ENCODE measurements around the gene C5orf47.

C5orf47 gene

DNA sequence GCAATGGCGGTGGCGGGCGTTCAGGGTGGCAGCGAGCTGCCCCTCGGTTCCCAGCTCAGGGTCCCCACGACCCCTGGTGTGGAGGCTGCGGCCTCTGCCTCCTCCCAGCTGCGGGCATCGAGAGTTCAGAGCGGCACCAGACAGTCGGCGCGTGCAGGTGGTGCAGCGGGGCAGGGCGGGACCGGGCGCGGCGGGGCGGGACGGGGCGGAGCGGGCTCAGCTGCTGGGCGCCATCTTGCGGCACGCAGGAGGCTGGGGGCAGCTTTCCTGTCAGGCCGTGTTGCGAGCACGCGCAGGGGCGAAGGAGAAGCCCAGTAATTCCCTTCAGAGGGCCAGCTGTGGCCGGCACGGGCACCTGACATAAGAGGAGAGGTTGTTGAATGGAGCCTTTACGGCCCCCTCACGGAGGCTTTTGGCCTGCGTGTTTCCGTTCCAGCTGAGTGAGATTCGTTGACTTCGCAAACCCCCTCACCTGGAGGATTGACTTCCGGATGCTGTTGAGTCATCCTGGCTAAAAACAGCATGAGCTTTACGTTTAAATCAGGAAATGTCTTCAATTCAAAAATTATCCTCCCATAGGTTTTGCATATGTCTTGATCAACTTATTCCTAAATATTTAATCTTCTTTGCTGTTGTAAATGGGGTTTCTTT, 587 bp downstream of the C5orf47 start:
- Histone ChIP-seq H3K9me3 (ENCODE audit: low read length) (no peaks in the 10 kb centered on the region), H3K9ac (ENCODE audit: low read length) (no peak overlapping the region), H3K27ac (ENCODE audit: low read depth, low read length, poor library complexity, severe bottlenecking) (no peak overlapping the region), H3K27me3 (ENCODE audit: insufficient read depth, low read length) (no peaks in the 10 kb centered on the region), H3K79me2 (ENCODE audit: insufficient read depth, low read length) (no peaks in the 10 kb centered on the region), H3F3A (ENCODE audit: insufficient read depth, low read length) (no peaks in the 10 kb centered on the region), H3K36me3 (ENCODE audit: insufficient read depth, low read length) (no peaks in the 10 kb centered on the region; the same call in 1 of the 2 replicates), H3K9me2 (ENCODE audit: low read depth, low read length) (no peaks in the 10 kb centered on the region), H3K4me2 (ENCODE audit: low read length) (no peak overlapping the region), H2AFZ (ENCODE audit: low read length) (no peak overlapping the region), H4K20me1 (ENCODE audit: insufficient read depth, low read length) (no peaks in the 10 kb centered on the region), H3K4me3 (ENCODE audit: low read depth, low read length, poor library complexity, severe bottlenecking) (no peak overlapping the region), H3K4me1 (ENCODE audit: insufficient read depth, low read length, severe bottlenecking) (peaks cover 3% of the 10 kb centered on the region)
- TF ChIP-seq EZH2 (IDR thresholded peaks at IDR 0.05; ENCODE audit: borderline replicate concordance, low read length): no peak
- no peak for TF ChIP-seq CTCF (IDR thresholded peaks at IDR 0.05; ENCODE audit: low read length)

- TF ChIP-seq EZH2 (IDR thresholded peaks at IDR 0.05; ENCODE audit: borderline replicate concordance, low read length) (no peak), CTCF (IDR thresholded peaks at IDR 0.05; ENCODE audit: low read length) (no peak)
- Histone ChIP-seq H3K4me2 (ENCODE audit: low read length) (no peak overlapping the region), H2AFZ (ENCODE audit: low read length) (no peak overlapping the region), H4K20me1 (ENCODE audit: insufficient read depth, low read length) (no peaks in the 10 kb centered on the region), H3K79me2 (ENCODE audit: insufficient read depth, low read length) (no peaks in the 10 kb centered on the region), H3K4me1 (ENCODE audit: insufficient read depth, low read length, severe bottlenecking) (no peaks in the 10 kb centered on the region), H3K9me2 (ENCODE audit: low read depth, low read length) (no peaks in the 10 kb centered on the region), H3F3A (ENCODE audit: insufficient read depth, low read length) (no peaks in the 10 kb centered on the region), H3K27ac (ENCODE audit: low read depth, low read length, poor library complexity, severe bottlenecking) (no peak overlapping the region), H3K4me3 (ENCODE audit: low read depth, low read length, poor library complexity, severe bottlenecking) (no peak overlapping the region), H3K9me3 (ENCODE audit: low read length) (no peaks in the 10 kb centered on the region), H3K27me3 (ENCODE audit: insufficient read depth, low read length) (no peaks in the 10 kb centered on the region), H3K9ac (ENCODE audit: low read length) (no peak overlapping the region), H3K36me3 (ENCODE audit: insufficient read depth, low read length) (no peaks in the 10 kb centered on the region)
These were observed 8.4 kb downstream of the C5orf47 start for GRCh38 chr5:173997331-173997730.

- H3K27ac ChIP-seq (ENCODE audit: low read depth, low read length, poor library complexity, severe bottlenecking): no peak overlapping the region
- TF ChIP-seq CTCF (IDR thresholded peaks at IDR 0.05; ENCODE audit: low read length) (no peak), EZH2 (IDR thresholded peaks at IDR 0.05; ENCODE audit: borderline replicate concordance, low read length) (no peak)
- H2AFZ ChIP-seq (ENCODE audit: low read length): no peak overlapping the region
- no peaks in the 10 kb centered on the region for H3K4me1 ChIP-seq (ENCODE audit: insufficient read depth, low read length, severe bottlenecking)
- no peaks in the 10 kb centered on the region for H4K20me1 ChIP-seq (ENCODE audit: insufficient read depth, low read length)
- H3K4me3 ChIP-seq (ENCODE audit: low read depth, low read length, poor library complexity, severe bottlenecking): no peak overlapping the region
- no peaks in the 10 kb centered on the region for H3K36me3 ChIP-seq (ENCODE audit: insufficient read depth, low read length)
- no peak overlapping the region for H3K9ac ChIP-seq (ENCODE audit: low read length)
- H3K9me3 ChIP-seq (ENCODE audit: low read length): no peaks in the 10 kb centered on the region
- no peaks in the 10 kb centered on the region for H3F3A ChIP-seq (ENCODE audit: insufficient read depth, low read length)
- H3K9me2 ChIP-seq (ENCODE audit: low read depth, low read length): no peaks in the 10 kb centered on the region
- no peaks in the 10 kb centered on the region for H3K27me3 ChIP-seq (ENCODE audit: insufficient read depth, low read length)
- no peak overlapping the region for H3K4me2 ChIP-seq (ENCODE audit: low read length)
- H3K79me2 ChIP-seq (ENCODE audit: insufficient read depth, low read length): no peaks in the 10 kb centered on the region
These were observed 9.6 kb downstream of the C5orf47 start for GRCh38 chr5:173998531-173998930.
